Caco-2 (cell line): Measurements from ENCODE around the gene TBX2. TPM values are rescaled to one million over a fixed set of nuclear protein-coding genes. Genes with fewer than 3 reads are reported as not detected.

Experiments used
- BruUV-seq: library from RNA; stranded (reverse); fragments of 400-500 nt; replicated peaks from 2 replicates; lab custom pipeline; 2021; lab: Mats Ljungman, UMichigan
- CTCF ChIA-PET: fragments of 300-600 bp; sonication (Branson Sonifier 250); formaldehyde crosslinking; loops from one replicate; lab custom pipeline; 2022; ENCODE audit warnings: antibody characterized with exemption; lab: Charles Lee
- POLR2A ChIA-PET: fragments of 300-600 bp; sonication (Branson Sonifier 250); formaldehyde crosslinking; loops from one replicate; lab custom pipeline; 2022; ENCODE audit warnings: antibody characterized with exemption; lab: Charles Lee
- DNase-seq, 2 experiments: peaks; one replicate each; pipeline versions ENCODE4 v3.0.0 to v3.0.0-alpha.2; 2020 to 2022
- H3K27me3 ChIP-seq: replicated peaks from 2 replicates; pipeline ENCODE4 v1.6.0; 2011; ENCODE audit warnings: low read length; ENCODE audit not compliant: control insufficient read depth, insufficient read depth
- H3K36me3 ChIP-seq: 2 replicates; pipeline ENCODE4 v1.5.1; 2011; ENCODE audit warnings: low read length; ENCODE audit not compliant: control insufficient read depth, insufficient read depth
- H3K4me1 ChIP-seq: fragments of 250-450 bp; sonication (Bioruptor Pico); 2 replicates; pipeline ENCODE4 v1.5.1; 2020; ENCODE audit warnings: mild to moderate bottlenecking
- H3K4me3 ChIP-seq: 2 replicates; pipeline ENCODE4 v1.5.1; 2011; ENCODE audit warnings: low read depth, mild to moderate bottlenecking, control low read depth, low read length
- H3K9me3 ChIP-seq: fragments of 250-450 bp; sonication (Bioruptor Pico); 2 replicates; pipeline ENCODE4 v1.5.1; 2020; ENCODE audit warnings: mild to moderate bottlenecking, moderate library complexity
- H3K27ac Mint-ChIP-seq: one replicate; pipeline ENCODE4 v1.8.0; 2022; ENCODE audit warnings: mixed read lengths; ENCODE audit not compliant: unreplicated experiment
- H3K27me3 Mint-ChIP-seq: one replicate; pipeline ENCODE4 v1.8.0; 2022; ENCODE audit warnings: mixed read lengths; ENCODE audit not compliant: insufficient read depth, unreplicated experiment
- H3K36me3 Mint-ChIP-seq: one replicate; pipeline ENCODE4 v1.8.0; 2022; ENCODE audit warnings: mild to moderate bottlenecking, mixed read lengths; ENCODE audit not compliant: insufficient read depth, unreplicated experiment
- H3K4me1 Mint-ChIP-seq: one replicate; pipeline ENCODE4 v1.8.0; 2022; ENCODE audit warnings: low read depth, mixed read lengths; ENCODE audit not compliant: unreplicated experiment
- H3K4me3 Mint-ChIP-seq: one replicate; pipeline ENCODE4 v1.8.0; 2022; ENCODE audit warnings: mild to moderate bottlenecking, moderate library complexity, mixed read lengths; ENCODE audit not compliant: unreplicated experiment
- H3K9me3 Mint-ChIP-seq: one replicate; pipeline ENCODE4 v1.8.0; 2022; ENCODE audit warnings: mixed read lengths; ENCODE audit not compliant: unreplicated experiment
- CTCF ChIP-seq, 2 experiments: fragments of 200-600 bp in 1 of 2; IDR thresholded peaks; 1 replicate in 1 of 2; 2 replicates in 1 of 2; pipeline versions ENCODE4 v1.5.1 to v1.8.0; 2011 to 2022; ENCODE audit warnings: antibody characterized with exemption in 1 of 2, control low read depth in 1 of 2, inconsistent platforms in 1 of 2, low read depth in 1 of 2, low read length in 1 of 2, mild to moderate bottlenecking in 1 of 2, moderate library complexity in 1 of 2; ENCODE audit not compliant: insufficient read depth in 1 of 2, severe bottlenecking in 1 of 2, unreplicated experiment in 1 of 2
- intact Hi-C: fragments of 100-400 bp; cut with micrococcal nuclease; formaldehyde crosslinking; loops from one replicate; pipeline ENCODE4 v1.10.0; 2022; ENCODE audit not compliant: unreplicated experiment
- total RNA-seq: library from RNA; stranded (reverse); gene quantifications from 2 replicates; pipeline ENCODE4 v1.2.3, GENCODE V29; 2022

Gene TBX2
- total RNA-seq, 1 experiment from 2014 or later, result 8.9 TPM

DNA sequence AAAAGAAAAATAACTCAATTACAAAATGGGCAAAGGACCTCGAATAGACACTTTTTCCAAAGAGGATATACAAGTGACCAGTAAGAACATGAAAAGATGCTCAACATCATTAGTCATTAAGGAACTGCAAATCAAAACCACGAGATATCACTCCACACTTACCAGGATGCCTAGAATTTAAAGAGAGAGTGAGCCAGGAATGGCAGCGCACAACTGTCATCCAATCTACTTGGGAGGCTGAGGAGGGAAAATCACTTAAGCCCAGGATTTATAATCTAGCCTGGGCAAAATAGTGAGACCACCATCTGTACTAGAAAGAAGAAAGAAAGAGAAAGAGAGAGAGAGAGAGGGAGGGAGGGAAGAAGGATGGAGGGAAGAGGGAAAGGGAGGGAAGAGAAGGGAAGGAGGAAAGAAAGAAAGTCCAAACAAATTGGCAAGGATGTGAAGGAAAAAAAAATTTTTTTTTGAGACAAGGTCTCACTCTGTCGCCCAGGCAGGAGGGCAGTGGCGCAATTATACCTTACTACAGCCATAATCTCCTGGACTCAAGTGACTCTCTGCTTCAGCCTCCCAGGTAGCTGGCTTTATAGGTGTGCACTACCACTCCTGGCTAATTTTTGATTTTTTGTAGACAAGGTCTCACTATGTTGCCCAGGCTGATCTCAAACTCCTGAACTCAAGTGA lies 22.6 kb downstream of the TBX2 start:
- no peak for DNase-seq
- no peaks in the 10 kb centered on the region for H3K27me3 ChIP-seq
- Mint-ChIP-seq H3K4me1 (peaks cover 23% of the 10 kb centered on the region), H3K27me3 (no peaks in the 10 kb centered on the region), H3K36me3 (no peaks in the 10 kb centered on the region), H3K27ac (no peak overlapping the region), H3K4me3 (no peak overlapping the region), H3K9me3 (peaks cover 9% of the 10 kb centered on the region)
- no peaks in the 10 kb centered on the region for H3K9me3 ChIP-seq
- ChIA-PET POLR2A (no interaction called here), CTCF (no interaction called here)
- no peak overlapping the region for H3K4me3 ChIP-seq
- no peaks in the 10 kb centered on the region for H3K36me3 ChIP-seq
- TF ChIP-seq CTCF (IDR thresholded peaks at IDR 0.05; ENCODE audit: insufficient read depth in 1 of 2, low read depth in 1 of 2, low read length in 1 of 2, severe bottlenecking in 1 of 2, unreplicated experiment in 1 of 2), result no peak
- H3K4me1 ChIP-seq, result peaks cover 23% of the 10 kb centered on the region
- no TSS peak for BruUV-seq
- intact Hi-C loops, result no loop called here

DNA sequence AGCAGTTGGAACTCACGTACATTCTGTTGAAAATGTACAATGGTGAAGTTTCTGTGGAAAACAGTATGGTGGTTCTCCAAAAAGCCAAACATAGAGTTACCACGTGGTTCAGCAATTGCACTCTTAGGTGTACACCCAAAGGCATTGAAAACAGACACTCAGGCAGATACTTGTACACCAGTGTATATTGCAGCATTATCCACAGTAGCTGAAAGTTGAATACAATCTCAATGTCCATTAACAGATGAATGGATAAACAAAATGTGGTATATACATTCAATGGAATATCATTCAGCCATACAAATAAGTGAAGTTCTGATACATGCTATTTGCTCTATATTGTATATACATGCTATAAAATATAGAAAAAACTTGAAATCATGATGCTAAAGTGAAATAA lies 23.2 kb downstream of the TBX2 start:
- peaks cover 29% of the 10 kb centered on the region for H3K4me1 Mint-ChIP-seq
- H3K27me3 Mint-ChIP-seq, result no peaks in the 10 kb centered on the region

More for the DNA sequence above, 23.2 kb downstream of the TBX2 start:
- H3K4me3 Mint-ChIP-seq, result no peak overlapping the region
- no peaks in the 10 kb centered on the region for H3K36me3 Mint-ChIP-seq
- CTCF ChIA-PET, result no interaction called here
- no peak overlapping the region for H3K27ac Mint-ChIP-seq
- H3K4me1 ChIP-seq, result peaks cover 23% of the 10 kb centered on the region
- DNase-seq, result no peak
- H3K4me3 ChIP-seq, result no peak overlapping the region
- intact Hi-C loops, result no loop called here
- TF ChIP-seq CTCF (IDR thresholded peaks at IDR 0.05; ENCODE audit: insufficient read depth in 1 of 2, low read depth in 1 of 2, low read length in 1 of 2, severe bottlenecking in 1 of 2, unreplicated experiment in 1 of 2), result no peak
- POLR2A ChIA-PET, result no interaction called here
- H3K9me3 Mint-ChIP-seq, result peaks cover 9% of the 10 kb centered on the region
- H3K27me3 ChIP-seq, result no peaks in the 10 kb centered on the region
- H3K36me3 ChIP-seq, result no peaks in the 10 kb centered on the region
- H3K9me3 ChIP-seq, result peaks cover 3% of the 10 kb centered on the region; the same call in 1 of the 2 replicates
- BruUV-seq, result no TSS peak
